Parathyroid adenoma (tissue), 2 donors: ENCODE data around the gene PEAK1.

Source experiments
- H2AFZ ChIP-seq: fragments of 300-600 bp; sonication (generic); one replicate; pipeline ENCODE4 v1.7.0; 2017; ENCODE audit warnings: antibody characterized with exemption, mild to moderate bottlenecking
- H3K27ac ChIP-seq: fragments of 300-600 bp; sonication (generic); one replicate; pipeline ENCODE4 v1.7.0; 2017
- H3K27me3 ChIP-seq: fragments of 300-600 bp; sonication (generic); one replicate; pipeline ENCODE4 v1.7.0; 2017; ENCODE audit warnings: low read length; ENCODE audit not compliant: control insufficient read depth, insufficient read depth
- H3K36me3 ChIP-seq: fragments of 300-600 bp; sonication (generic); one replicate; pipeline ENCODE4 v1.7.0; 2017; ENCODE audit warnings: low read length; ENCODE audit not compliant: control insufficient read depth, insufficient read depth
- H3K4me1 ChIP-seq: fragments of 300-600 bp; sonication (generic); one replicate; pipeline ENCODE4 v1.7.0; 2017; ENCODE audit warnings: control low read depth
- H3K4me2 ChIP-seq: fragments of 300-600 bp; sonication (generic); one replicate; pipeline ENCODE4 v1.7.0; 2017; ENCODE audit warnings: low read length
- H3K4me3 ChIP-seq: fragments of 300-600 bp; sonication (generic); one replicate; pipeline ENCODE4 v1.7.0; 2017; ENCODE audit warnings: low read depth, low read length
- H3K79me2 ChIP-seq: fragments of 300-600 bp; sonication (generic); one replicate; pipeline ENCODE4 v1.7.0; 2017; ENCODE audit warnings: control low read depth
- H3K9ac ChIP-seq: fragments of 300-600 bp; sonication (generic); one replicate; pipeline ENCODE4 v1.7.0; 2017; ENCODE audit warnings: mild to moderate bottlenecking
- H3K9me3 ChIP-seq: fragments of 300-600 bp; sonication (generic); one replicate; pipeline ENCODE4 v1.7.0; 2017; ENCODE audit warnings: low read length; ENCODE audit not compliant: control insufficient read depth
- CTCF ChIP-seq: fragments of 300-600 bp; sonication (generic); IDR thresholded peaks from one replicate; pipeline ENCODE4 v1.7.0; 2017; ENCODE audit warnings: antibody characterized with exemption, mild to moderate bottlenecking
- donor health status: primary hyperparathyroidism.

The PEAK1 gene

DNA sequence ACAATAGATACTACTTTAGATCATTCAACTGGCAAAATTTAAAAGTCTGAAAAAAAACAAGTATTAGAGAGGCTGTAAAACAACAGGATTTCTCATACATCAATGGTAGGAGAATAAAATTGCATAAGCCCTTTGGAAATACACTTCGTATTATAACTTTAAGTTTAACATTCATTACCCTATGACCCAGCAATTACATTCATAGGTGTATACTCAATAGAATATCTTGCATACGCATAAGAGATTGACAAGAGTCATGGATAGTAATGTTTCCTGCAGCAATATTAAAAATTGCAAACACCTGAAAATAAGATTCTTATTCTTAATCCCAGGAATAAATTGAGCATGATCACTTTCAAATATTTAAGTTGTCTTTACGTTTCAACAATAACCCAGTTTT is 63.6 kb downstream of the PEAK1 start:
- H3K9ac ChIP-seq, result no peak overlapping the region
- no peaks in the 10 kb centered on the region for H3K9me3 ChIP-seq
- no peak overlapping the region for H3K4me3 ChIP-seq
- no peak overlapping the region for H3K4me2 ChIP-seq
- no peaks in the 10 kb centered on the region for H3K79me2 ChIP-seq
- H3K27ac ChIP-seq, result no peak overlapping the region
- TF ChIP-seq CTCF, result no peak
- no peaks in the 10 kb centered on the region for H3K27me3 ChIP-seq
- no peaks in the 10 kb centered on the region for H3K4me1 ChIP-seq
- no peak overlapping the region for H2AFZ ChIP-seq
- H3K36me3 ChIP-seq, result no peaks in the 10 kb centered on the region

DNA sequence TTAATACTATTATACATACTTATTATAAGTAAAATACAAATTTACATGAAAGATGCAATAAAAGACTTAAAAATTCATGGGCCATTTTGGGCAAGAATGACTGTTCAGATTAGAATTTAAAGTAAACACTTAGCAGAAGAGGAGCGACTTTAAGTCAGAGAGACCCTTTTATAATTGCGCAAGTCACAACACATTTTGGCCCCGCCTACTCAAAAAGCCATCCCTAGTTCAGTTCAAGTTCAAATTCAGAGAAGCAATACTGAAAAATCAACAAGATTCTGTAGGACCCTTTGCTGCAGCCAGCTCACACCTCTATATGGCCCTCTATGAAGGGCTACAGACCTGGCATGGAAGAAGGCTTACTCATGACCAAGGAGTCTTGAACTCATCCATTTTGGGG is 64.6 kb downstream of the PEAK1 start:
- H3K4me2 ChIP-seq, result no peak overlapping the region
- H3K9me3 ChIP-seq, result no peaks in the 10 kb centered on the region
- no peaks in the 10 kb centered on the region for H3K79me2 ChIP-seq
- H3K4me3 ChIP-seq, result no peak overlapping the region
- no peak for TF ChIP-seq CTCF
- H3K27ac ChIP-seq, result no peak overlapping the region
- no peak overlapping the region for H2AFZ ChIP-seq
- no peaks in the 10 kb centered on the region for H3K4me1 ChIP-seq
- H3K9ac ChIP-seq, result no peak overlapping the region
- no peaks in the 10 kb centered on the region for H3K36me3 ChIP-seq
- no peaks in the 10 kb centered on the region for H3K27me3 ChIP-seq

GRCh38 chr15:77354063-77354462 is 65.8 kb downstream of the PEAK1 start:
- no peak overlapping the region for H3K4me3 ChIP-seq
- TF ChIP-seq CTCF, result no peak
- H3K36me3 ChIP-seq, result no peaks in the 10 kb centered on the region
- no peak overlapping the region for H3K27ac ChIP-seq
- no peaks in the 10 kb centered on the region for H3K4me1 ChIP-seq
- H2AFZ ChIP-seq, result no peak overlapping the region
- no peak overlapping the region for H3K9ac ChIP-seq
- no peak overlapping the region for H3K4me2 ChIP-seq
- H3K9me3 ChIP-seq, result no peaks in the 10 kb centered on the region
- H3K79me2 ChIP-seq, result no peaks in the 10 kb centered on the region
- no peaks in the 10 kb centered on the region for H3K27me3 ChIP-seq

DNA sequence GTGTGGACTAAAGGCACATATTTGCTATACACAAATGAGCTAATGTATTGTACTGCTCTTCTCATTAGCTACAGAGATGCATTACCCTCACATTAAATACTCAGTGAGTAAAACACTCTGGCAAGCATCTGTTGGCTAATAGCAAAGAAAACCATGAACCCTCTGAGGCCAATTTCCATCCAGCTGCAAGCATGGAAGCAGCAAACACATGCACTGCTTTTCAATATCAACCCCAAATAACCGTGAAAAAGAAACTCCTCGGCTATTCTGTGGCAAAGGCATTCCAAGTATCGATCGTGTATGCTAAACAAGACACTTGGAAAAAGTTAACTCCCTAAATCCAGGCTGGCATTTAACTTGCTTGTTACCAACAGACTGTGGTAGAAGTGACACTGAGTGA is 67.0 kb downstream of the PEAK1 start:
- no peak overlapping the region for H3K27ac ChIP-seq
- no peak overlapping the region for H2AFZ ChIP-seq
- H3K4me2 ChIP-seq, result no peak overlapping the region
- no peak overlapping the region for H3K9ac ChIP-seq
- no peaks in the 10 kb centered on the region for H3K36me3 ChIP-seq
- no peak overlapping the region for H3K4me3 ChIP-seq
- H3K4me1 ChIP-seq, result no peaks in the 10 kb centered on the region
- H3K79me2 ChIP-seq, result no peaks in the 10 kb centered on the region
- no peaks in the 10 kb centered on the region for H3K27me3 ChIP-seq
- no peaks in the 10 kb centered on the region for H3K9me3 ChIP-seq
- no peak for TF ChIP-seq CTCF

GRCh38 chr15:77350792-77351191 is 69.1 kb downstream of the PEAK1 start:
- Histone ChIP-seq H3K4me2 (no peak overlapping the region), H3K4me3 (no peak overlapping the region), H3K27me3 (no peaks in the 10 kb centered on the region), H3K27ac (no peak overlapping the region), H3K4me1 (no peaks in the 10 kb centered on the region), H3K9ac (no peak overlapping the region), H3K9me3 (no peaks in the 10 kb centered on the region), H2AFZ (no peak overlapping the region), H3K79me2 (no peaks in the 10 kb centered on the region), H3K36me3 (no peaks in the 10 kb centered on the region)
- TF ChIP-seq CTCF, result no peak
